ENCODE measurements around the gene DGUOK. TPM values are rescaled to one million over a fixed set of nuclear protein-coding genes. Genes with fewer than 3 reads are reported as not detected.

The DGUOK gene
- total and polyA plus RNA-seq, 2 of the 4 experiments (the other 2 are of a cell fraction): 66.3 to 111 TPM

DNA sequence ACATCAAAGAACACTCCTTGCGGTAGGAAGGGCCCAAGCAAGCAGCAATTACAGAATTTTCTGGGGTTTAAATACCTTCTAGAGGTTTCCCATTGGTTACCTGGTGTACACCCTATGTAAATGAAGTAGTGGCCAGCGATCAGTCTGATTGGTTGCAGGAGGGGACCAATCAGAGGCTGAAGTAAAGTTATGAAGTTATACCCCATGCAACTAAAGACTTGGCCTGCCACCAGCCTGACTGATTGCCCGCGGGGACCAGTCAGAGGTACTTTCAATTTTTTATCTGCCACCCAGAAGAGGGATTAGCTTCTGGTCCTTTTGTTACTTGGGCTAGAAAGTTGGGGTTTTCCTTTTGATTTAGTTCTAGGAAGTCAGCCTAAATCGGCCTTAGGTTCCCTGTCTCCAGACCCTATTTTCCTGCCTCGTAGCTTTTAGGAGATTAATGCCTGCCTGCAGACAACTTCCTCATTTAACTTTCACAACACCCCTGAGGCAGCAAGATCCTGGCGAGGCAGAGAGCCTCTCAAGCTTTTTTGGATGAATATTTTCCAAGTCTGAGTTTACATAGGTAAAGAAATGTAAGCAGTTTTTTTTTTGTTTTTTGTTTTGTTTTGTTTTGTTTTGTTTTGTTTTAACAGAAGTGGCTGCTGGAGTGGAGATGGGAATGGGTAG lies 1.5 kb upstream of the DGUOK start:
- Histone ChIP-seq H2BK15ac (ENCODE audit: low read depth, low read length) (no peak overlapping the region), H3K9me3 (ENCODE audit: control insufficient read depth, insufficient read depth, low read length) (no peaks in the 10 kb centered on the region), H3K18ac (ENCODE audit: low read depth, low read length) (no peak overlapping the region), H4K91ac (ENCODE audit: insufficient read depth, low read depth, low read length) (no peak overlapping the region), H3K23ac (ENCODE audit: low read depth, low read length) (no peak overlapping the region), H3K36me3 (ENCODE audit: control insufficient read depth, insufficient read depth, low read length) (no peaks in the 10 kb centered on the region), H2AK9ac (replicated peaks; ENCODE audit: low read depth, low read length, poor library complexity) (no peak overlapping the region), H3K27me3 (ENCODE audit: control insufficient read depth, insufficient read depth, low read length) (no peaks in the 10 kb centered on the region), H3K4me3 (ENCODE audit: insufficient read depth, low read depth, low read length) (no peak overlapping the region), H3K4me2 (ENCODE audit: low read depth, low read length) (no peak overlapping the region), H4K20me1 (ENCODE audit: insufficient read depth, low read length) (peaks cover 21% of the 10 kb centered on the region), H3K9ac (ENCODE audit: low read depth, low read length) (no peak overlapping the region), H2BK120ac (ENCODE audit: low read depth, low read length) (no peak overlapping the region), H2BK20ac (ENCODE audit: low read depth, low read length) (no peak overlapping the region), H4K8ac (ENCODE audit: low read depth in 2 of 2, low read length in 2 of 2) (no peak overlapping the region), H4K5ac (ENCODE audit: low read depth, low read length) (no peak overlapping the region), H3K4ac (ENCODE audit: low read depth, low read length) (no peak overlapping the region), H3K9me1 (ENCODE audit: insufficient read depth, low read length) (peaks cover 6% of the 10 kb centered on the region), H3K14ac (replicated peaks; ENCODE audit: low read depth, low read length) (no peak overlapping the region), H2AK5ac (ENCODE audit: low read depth, low read length) (no peak overlapping the region), H2BK5ac (ENCODE audit: low read depth, low read length, poor library complexity, severe bottlenecking) (no peak overlapping the region), H3K4me1 (ENCODE audit: control insufficient read depth, insufficient read depth, low read length) (peaks cover 2% of the 10 kb centered on the region; the same call in 1 of the 2 replicates), H3K56ac (ENCODE audit: extremely low read depth, insufficient read depth, low read length) (no peak overlapping the region), H3K27ac (ENCODE audit: insufficient read depth, low read length) (no peak overlapping the region), H3K79me1 (ENCODE audit: low read depth in 1 of 2, low read length in 2 of 2) (peaks cover 10 to 36% of the 10 kb centered on the region in 2 experiments), H2AFZ (replicated peaks; ENCODE audit: low read length, poor library complexity) (no peak overlapping the region)
- DNase-seq: no peak
- ChIA-PET POLR2A (ENCODE audit: unreplicated experiment) (no interaction called here), CTCF (interaction anchor here (0.7 kb wide), 1 partner anchor 220 kb away, joined by 3 read pairs; no protein-coding TSS in a partner anchor)
- BruUV-seq (replicated peaks): no TSS peak
- TF ChIP-seq MXI1 (IDR thresholded peaks at IDR 0.05; ENCODE audit: borderline replicate concordance, low read depth, low read length) (no peak), MAZ (IDR thresholded peaks at IDR 0.05; ENCODE audit: borderline replicate concordance, low read depth, low read length) (no peak), POLR2A (IDR thresholded peaks at IDR 0.05; ENCODE audit: low read depth, low read length) (no peak), MAFK (IDR thresholded peaks at IDR 0.05; ENCODE audit: low read depth, low read length) (no peak), BHLHE40 (IDR thresholded peaks at IDR 0.05; ENCODE audit: low read depth, low read length) (no peak)
- TF ChIP-seq, protein P1, sequence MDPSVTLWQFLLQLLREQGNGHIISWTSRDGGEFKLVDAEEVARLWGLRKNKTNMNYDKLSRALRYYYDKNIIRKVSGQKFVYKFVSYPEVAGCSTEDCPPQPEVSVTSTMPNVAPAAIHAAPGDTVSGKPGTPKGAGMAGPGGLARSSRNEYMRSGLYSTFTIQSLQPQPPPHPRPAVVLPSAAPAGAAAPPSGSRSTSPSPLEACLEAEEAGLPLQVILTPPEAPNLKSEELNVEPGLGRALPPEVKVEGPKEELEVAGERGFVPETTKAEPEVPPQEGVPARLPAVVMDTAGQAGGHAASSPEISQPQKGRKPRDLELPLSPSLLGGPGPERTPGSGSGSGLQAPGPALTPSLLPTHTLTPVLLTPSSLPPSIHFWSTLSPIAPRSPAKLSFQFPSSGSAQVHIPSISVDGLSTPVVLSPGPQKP (IDR thresholded peaks at IDR 0.05; ENCODE audit: borderline replicate concordance, low read depth, low read length): no peak
- TF ChIP-seq, protein P2, sequence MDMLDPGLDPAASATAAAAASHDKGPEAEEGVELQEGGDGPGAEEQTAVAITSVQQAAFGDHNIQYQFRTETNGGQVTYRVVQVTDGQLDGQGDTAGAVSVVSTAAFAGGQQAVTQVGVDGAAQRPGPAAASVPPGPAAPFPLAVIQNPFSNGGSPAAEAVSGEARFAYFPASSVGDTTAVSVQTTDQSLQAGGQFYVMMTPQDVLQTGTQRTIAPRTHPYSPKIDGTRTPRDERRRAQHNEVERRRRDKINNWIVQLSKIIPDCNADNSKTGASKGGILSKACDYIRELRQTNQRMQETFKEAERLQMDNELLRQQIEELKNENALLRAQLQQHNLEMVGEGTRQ (IDR thresholded peaks at IDR 0.05; ENCODE audit: low read depth, low read length): no peak
- TF ChIP-seq, protein P3, sequence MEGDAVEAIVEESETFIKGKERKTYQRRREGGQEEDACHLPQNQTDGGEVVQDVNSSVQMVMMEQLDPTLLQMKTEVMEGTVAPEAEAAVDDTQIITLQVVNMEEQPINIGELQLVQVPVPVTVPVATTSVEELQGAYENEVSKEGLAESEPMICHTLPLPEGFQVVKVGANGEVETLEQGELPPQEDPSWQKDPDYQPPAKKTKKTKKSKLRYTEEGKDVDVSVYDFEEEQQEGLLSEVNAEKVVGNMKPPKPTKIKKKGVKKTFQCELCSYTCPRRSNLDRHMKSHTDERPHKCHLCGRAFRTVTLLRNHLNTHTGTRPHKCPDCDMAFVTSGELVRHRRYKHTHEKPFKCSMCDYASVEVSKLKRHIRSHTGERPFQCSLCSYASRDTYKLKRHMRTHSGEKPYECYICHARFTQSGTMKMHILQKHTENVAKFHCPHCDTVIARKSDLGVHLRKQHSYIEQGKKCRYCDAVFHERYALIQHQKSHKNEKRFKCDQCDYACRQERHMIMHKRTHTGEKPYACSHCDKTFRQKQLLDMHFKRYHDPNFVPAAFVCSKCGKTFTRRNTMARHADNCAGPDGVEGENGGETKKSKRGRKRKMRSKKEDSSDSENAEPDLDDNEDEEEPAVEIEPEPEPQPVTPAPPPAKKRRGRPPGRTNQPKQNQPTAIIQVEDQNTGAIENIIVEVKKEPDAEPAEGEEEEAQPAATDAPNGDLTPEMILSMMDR (conservative IDR thresholded peaks at IDR 0.05; ENCODE audit: low read depth, low read length): no peak
- intact Hi-C loops (cut with micrococcal nuclease) (loop anchor here (5.0 to 10.0 kb wide), 3 partner anchors 57 to 470 kb away; partner anchors contain the start of gene TET3), in situ Hi-C loops (cut with MboI; ENCODE audit: low sequenced_read_pairs) (loop anchor here (10.0 kb wide), 1 partner anchor 220 kb away; the partner anchor contains the start of gene BOLA3), dilution Hi-C loops (cut with HindIII; ENCODE audit: low sequenced_read_pairs, unreplicated experiment) (no loop called here)
- ATAC-seq (ENCODE audit: low read depth): no peak
- no CpG with 5 or more reads among the region's 7 CpGs for WGBS, 2 experiments (ENCODE audit: extremely low coverage in 2 of 2, insufficient read length in 1 of 2)

Measured in IMR-90 (cell line).